Panc1 (cell line): Measurements from ENCODE around the gene TOMM22. TPM values are rescaled to one million over a fixed set of nuclear protein-coding genes. Genes with fewer than 3 reads are reported as not detected.
A peak's percentile ranks its signal among the peaks of the same experiment; 100 is the strongest.

Experiments used
- ATAC-seq: fragments of 200-7000 bp; cut with Tn5 transposase; 2 replicates; pipeline ENCODE4 v1.9.1; 2020; ENCODE audit warnings: mild to moderate bottlenecking, moderate library complexity
- BruUV-seq: library from RNA; stranded (reverse); fragments of 400-500 nt; replicated peaks from 2 replicates; lab custom pipeline; 2021; lab: Mats Ljungman, UMichigan
- CTCF ChIA-PET: fragments of 300-600 bp; sonication (Branson Sonifier 250); formaldehyde crosslinking; loops from one replicate; lab custom pipeline; 2022; ENCODE audit warnings: antibody characterized with exemption; lab: Charles Lee
- POLR2A ChIA-PET: fragments of 300-600 bp; sonication (Branson Sonifier 250); formaldehyde crosslinking; loops from one replicate; lab custom pipeline; 2022; ENCODE audit warnings: antibody characterized with exemption; lab: Charles Lee
- DNase-seq: peaks from one replicate; pipeline ENCODE4 v3.0.0-alpha.2; 2010; ENCODE audit warnings: low read depth, low spot score
- H3K27ac ChIP-seq: 2 replicates; pipeline ENCODE4 v1.5.1; 2011; ENCODE audit warnings: mild to moderate bottlenecking, low read length, inconsistent platforms
- H3K27me3 ChIP-seq: fragments of 200-500 bp; sonication (Bioruptor generic); 2 replicates; pipeline ENCODE4 v1.6.0; 2014; ENCODE audit warnings: low read length, inconsistent platforms; ENCODE audit not compliant: control insufficient read depth, insufficient read depth
- H3K36me3 ChIP-seq: fragments of 200-500 bp; sonication (Bioruptor generic); 2 replicates; pipeline ENCODE4 v1.5.1; 2014; ENCODE audit warnings: inconsistent platforms, mild to moderate bottlenecking, low read length, moderate library complexity; ENCODE audit not compliant: control insufficient read depth, insufficient read depth
- H3K4me1 ChIP-seq: 2 replicates; pipeline ENCODE4 v1.5.1; 2011; ENCODE audit warnings: inconsistent platforms, mild to moderate bottlenecking, low read length, moderate library complexity; ENCODE audit not compliant: control insufficient read depth, insufficient read depth
- H3K4me3 ChIP-seq, 2 experiments: 2 replicates each; pipeline ENCODE4 v1.5.1; 2011 to 2012; ENCODE audit warnings: low read depth in 2 of 2, low read length in 2 of 2, mild to moderate bottlenecking in 2 of 2, inconsistent platforms in 1 of 2, moderate library complexity in 1 of 2
- H3K9me3 ChIP-seq: fragments of 200-500 bp; sonication (Bioruptor generic); 2 replicates; pipeline ENCODE4 v1.5.1; 2014; ENCODE audit warnings: low read depth, mild to moderate bottlenecking, inconsistent platforms, low read length, moderate library complexity; ENCODE audit not compliant: control insufficient read depth, insufficient read depth
- CTCF ChIP-seq: fragments of 450-650 bp; IDR thresholded peaks from 2 replicates; pipeline ENCODE4 v1.5.1; 2017; ENCODE audit warnings: mild to moderate bottlenecking
- POLR2AphosphoS5 ChIP-seq: IDR thresholded peaks from 2 replicates; pipeline ENCODE4 v1.6.1; 2012; ENCODE audit warnings: mild to moderate bottlenecking, low read depth, low read length, moderate library complexity
- REST ChIP-seq, 2 experiments: IDR thresholded peaks; 2 replicates each; pipeline ENCODE4 v1.6.1; 2011 to 2012; ENCODE audit warnings: low read depth in 2 of 2, control low read depth in 1 of 2, low read length in 1 of 2, mild to moderate bottlenecking in 1 of 2, moderate library complexity in 1 of 2; ENCODE audit not compliant: insufficient read depth in 1 of 2
- SIN3A ChIP-seq: IDR thresholded peaks from 2 replicates; pipeline ENCODE4 v1.6.1; 2012; ENCODE audit warnings: low read depth, mild to moderate bottlenecking, low read length, moderate library complexity, borderline replicate concordance; ENCODE audit not compliant: insufficient read depth
- TCF7L2 ChIP-seq: IDR thresholded peaks from 2 replicates; pipeline ENCODE4 v1.6.1; 2011; ENCODE audit warnings: mild to moderate bottlenecking, low read depth, low read length, inconsistent platforms
- in situ Hi-C: cut with HindIII; loops from 2 replicates; pipeline ENCODE4 v1.10.0; 2016; ENCODE audit warnings: low sequenced_read_pairs, low pct_unique_long_range_greater_than_20kb
- intact Hi-C: fragments of 100-400 bp; cut with micrococcal nuclease; formaldehyde crosslinking; loops from one replicate; pipeline ENCODE4 v1.10.0; 2022; ENCODE audit not compliant: unreplicated experiment
- total RNA-seq: library from RNA; stranded (reverse); gene quantifications from one replicate; pipeline ENCODE4 v1.2.1, GENCODE V29; 2021; ENCODE audit not compliant: unreplicated experiment

The TOMM22 gene
- total RNA-seq, 1 experiment from 2014 or later = 111 TPM

- ChIA-PET POLR2A (no interaction called here), CTCF (interaction anchor here (0.7 kb wide), 1 partner anchor 295 kb away, joined by 3 read pairs; no protein-coding TSS in a partner anchor)
- H3K27me3 ChIP-seq = no peaks in the 10 kb centered on the region
- no peak for DNase-seq
- H3K27ac ChIP-seq = peak overlapping the region; percentile 91
- peak; percentile 49 for ATAC-seq
- H3K4me3 ChIP-seq = peak overlapping the region; percentile 76 to 77
- in situ Hi-C loops = no loop called here
- TSS peak; percentile 88 for BruUV-seq
- intact Hi-C loops = no loop called here
- no peaks in the 10 kb centered on the region for H3K9me3 ChIP-seq
- TF ChIP-seq POLR2AphosphoS5 (no peak), CTCF (no peak), REST (IDR thresholded peaks at IDR 0.05; ENCODE audit: insufficient read depth in 1 of 2, low read depth in 2 of 2, low read length in 1 of 2) (no peak), SIN3A (no peak; the same call in 1 of the 2 replicates), TCF7L2 (no peak)
- peaks cover 4% of the 10 kb centered on the region; the same call in 1 of the 2 replicates for H3K36me3 ChIP-seq
- no peaks in the 10 kb centered on the region; the same call in 1 of the 2 replicates for H3K4me1 ChIP-seq
These were observed 26.1 kb upstream of the TOMM22 start for GRCh38 chr22:38655519-38656255.

- CTCF ChIA-PET = interaction anchor here (0.6 kb wide), 1 partner anchor 22 kb away, joined by 10 read pairs; no protein-coding TSS in a partner anchor
- in situ Hi-C loops = no loop called here
- intact Hi-C loops = no loop called here
These were observed 25.3 kb upstream of the TOMM22 start, which contains the start of the genes CBY1 and FAM227A for GRCh38 chr22:38656256-38657044. TSS of gene CBY1 (plus strand) at chr22:38656638. CDS start at chr22:38668055, 11,417 bp downstream. TSS of gene FAM227A (minus strand) at chr22:38656392. CDS start at chr22:38650168, 6,224 bp downstream.

More at GRCh38 chr22:38656256-38657044, 25.3 kb upstream of the TOMM22 start, which contains the start of the genes CBY1 and FAM227A:
- POLR2A ChIA-PET = interaction anchor here (0.8 to 1.5 kb wide), 2 partner anchors 14 to 25 kb away, joined by 3 read pairs; partner anchors contain the start of gene TOMM22
- H3K9me3 ChIP-seq = no peaks in the 10 kb centered on the region
- no peaks in the 10 kb centered on the region; the same call in 1 of the 2 replicates for H3K4me1 ChIP-seq
- BruUV-seq = TSS peak; percentile 83
- peak within 1 kb of the TSS; percentile 76 to 77 for H3K4me3 ChIP-seq
- DNase-seq (peak; percentile 17), ATAC-seq (peak; percentile 95)
- peak within 1 kb of the TSS; percentile 91 for H3K27ac ChIP-seq
- peak; percentile 50; the same call in 1 of the 2 replicates for TF ChIP-seq TCF7L2
- peak; percentile 57; the same call in 1 of the 2 replicates for TF ChIP-seq POLR2AphosphoS5
- no peak for TF ChIP-seq CTCF
- peak; percentile 56; the same call in 1 of the 2 replicates for TF ChIP-seq SIN3A
- no peak for TF ChIP-seq REST (IDR thresholded peaks at IDR 0.05; ENCODE audit: insufficient read depth in 1 of 2, low read depth in 2 of 2, low read length in 1 of 2)
- no peaks in the 10 kb centered on the region for H3K27me3 ChIP-seq
- peaks cover 4% of the 10 kb centered on the region; the same call in 1 of the 2 replicates for H3K36me3 ChIP-seq
